Omental fat pad (tissue), 4 donors: ENCODE measurements around the gene KLHL7. TPM values are rescaled to one million over a fixed set of nuclear protein-coding genes. Genes with fewer than 3 reads are reported as not detected.

Experiments used
- ATAC-seq: fragments of 150-250 bp; one replicate; pipeline ENCODE4 v1.9.1; 2016; ENCODE audit warnings: mild to moderate bottlenecking, moderate library complexity; ENCODE audit not compliant: low FRiP score
- DNase-seq: peaks from one replicate; pipeline ENCODE4 v3.0.0-alpha.2; 2019; ENCODE audit warnings: low spot score
- total RNA-seq, 4 donors: library from RNA; depleted of rRNA; stranded (reverse); fragments of >200 nt; gene quantifications; one replicate each; pipeline ENCODE4 v1.1.0, GENCODE V29; 2016
- TF ChIP-seq, protein P1 (sequence below), 3 donors: fragments of 450-650 bp; IDR thresholded peaks; one replicate each; pipeline ENCODE4 v1.5.1; 2016 to 2017; ENCODE audit warnings: antibody characterized with exemption in 3 of 3, mild to moderate bottlenecking in 3 of 3, moderate library complexity in 2 of 3

KLHL7 gene
- total RNA-seq, 4 donors from 2014 or later = 19.3 to 51.7 (median 24.9) TPM

DNA sequence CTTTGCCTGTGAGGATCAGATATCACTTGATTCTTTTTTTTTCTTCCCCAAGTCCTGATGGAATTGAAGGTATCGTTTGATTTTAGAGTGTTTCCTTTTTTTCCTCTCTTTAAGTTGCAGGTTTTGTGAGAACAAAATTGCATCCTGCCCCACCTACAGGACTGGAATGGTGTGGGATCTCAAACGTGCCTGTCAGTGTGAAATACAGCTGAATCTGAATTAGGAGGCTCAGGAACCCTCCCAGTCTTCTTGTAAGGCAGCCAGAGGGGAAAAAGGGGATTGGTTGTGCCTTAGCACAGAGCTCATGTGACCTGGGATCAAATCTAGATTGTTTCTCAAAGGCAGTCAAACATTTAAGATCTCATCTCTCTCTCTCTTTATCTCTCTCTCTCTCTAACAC is 32.7 kb upstream of the KLHL7 start:
- TF ChIP-seq, protein P1, sequence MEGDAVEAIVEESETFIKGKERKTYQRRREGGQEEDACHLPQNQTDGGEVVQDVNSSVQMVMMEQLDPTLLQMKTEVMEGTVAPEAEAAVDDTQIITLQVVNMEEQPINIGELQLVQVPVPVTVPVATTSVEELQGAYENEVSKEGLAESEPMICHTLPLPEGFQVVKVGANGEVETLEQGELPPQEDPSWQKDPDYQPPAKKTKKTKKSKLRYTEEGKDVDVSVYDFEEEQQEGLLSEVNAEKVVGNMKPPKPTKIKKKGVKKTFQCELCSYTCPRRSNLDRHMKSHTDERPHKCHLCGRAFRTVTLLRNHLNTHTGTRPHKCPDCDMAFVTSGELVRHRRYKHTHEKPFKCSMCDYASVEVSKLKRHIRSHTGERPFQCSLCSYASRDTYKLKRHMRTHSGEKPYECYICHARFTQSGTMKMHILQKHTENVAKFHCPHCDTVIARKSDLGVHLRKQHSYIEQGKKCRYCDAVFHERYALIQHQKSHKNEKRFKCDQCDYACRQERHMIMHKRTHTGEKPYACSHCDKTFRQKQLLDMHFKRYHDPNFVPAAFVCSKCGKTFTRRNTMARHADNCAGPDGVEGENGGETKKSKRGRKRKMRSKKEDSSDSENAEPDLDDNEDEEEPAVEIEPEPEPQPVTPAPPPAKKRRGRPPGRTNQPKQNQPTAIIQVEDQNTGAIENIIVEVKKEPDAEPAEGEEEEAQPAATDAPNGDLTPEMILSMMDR (IDR thresholded peaks at IDR 0.05) = no peak
- DNase-seq = no peak
- no peak for ATAC-seq

- no peak for ATAC-seq
- TF ChIP-seq, protein P1 (IDR thresholded peaks at IDR 0.05) = no peak
Measured at GRCh38 chr7:23074443-23075261, 30.9 kb upstream of the KLHL7 start.

DNA sequence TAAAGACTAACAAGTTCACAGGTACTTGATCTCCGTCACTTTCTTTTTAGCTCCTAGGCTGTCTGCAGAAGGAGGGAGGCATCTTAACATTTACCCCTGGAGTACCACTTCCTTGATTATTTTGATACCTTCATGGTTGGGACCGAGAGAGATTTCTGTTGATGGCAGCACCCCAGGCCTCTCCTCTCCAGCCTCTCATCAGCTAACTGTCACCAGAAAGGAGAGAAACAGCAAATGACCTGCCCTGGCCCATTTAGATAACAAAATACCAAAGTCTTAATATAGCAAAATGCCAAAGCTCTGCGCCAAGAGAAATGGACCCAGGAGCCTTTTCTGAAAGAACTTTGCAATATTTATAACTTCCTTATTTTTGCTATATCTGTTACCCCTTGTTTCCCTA is 30.0 kb upstream of the KLHL7 start:
- TF ChIP-seq, protein P1 (IDR thresholded peaks at IDR 0.05) = no peak
- ATAC-seq = no peak
- no peak for DNase-seq

More at GRCh38 chr7:23074443-23075261, 30.9 kb upstream of the KLHL7 start:
- no peak for DNase-seq

DNA sequence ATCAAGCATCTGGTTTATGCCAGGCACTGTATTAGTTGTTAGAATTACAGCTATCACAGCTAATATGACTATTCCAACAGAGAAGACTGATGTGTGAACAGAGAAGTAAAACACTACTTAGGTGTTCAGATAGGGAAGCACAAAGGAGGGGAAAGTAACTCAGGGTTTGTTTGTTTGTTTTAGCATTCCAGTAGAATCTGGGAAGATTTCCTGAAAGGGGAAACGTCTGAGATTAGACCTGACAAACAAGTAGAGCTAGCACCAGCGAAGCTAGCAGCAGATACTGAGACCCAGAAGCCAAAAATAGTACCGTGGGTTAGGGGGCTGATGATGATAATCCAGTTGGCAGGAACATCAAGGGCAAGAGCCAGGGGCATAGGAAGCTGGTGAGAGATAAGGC is 28.8 kb upstream of the KLHL7 start:
- TF ChIP-seq, protein P1 (IDR thresholded peaks at IDR 0.05) = no peak
- DNase-seq = no peak
- ATAC-seq = no peak

- TF ChIP-seq, protein P1 (IDR thresholded peaks at IDR 0.05) = no peak
- no peak for ATAC-seq
- DNase-seq = no peak
Measured at GRCh38 chr7:23093111-23093510, 12.5 kb upstream of the KLHL7 start.

DNA sequence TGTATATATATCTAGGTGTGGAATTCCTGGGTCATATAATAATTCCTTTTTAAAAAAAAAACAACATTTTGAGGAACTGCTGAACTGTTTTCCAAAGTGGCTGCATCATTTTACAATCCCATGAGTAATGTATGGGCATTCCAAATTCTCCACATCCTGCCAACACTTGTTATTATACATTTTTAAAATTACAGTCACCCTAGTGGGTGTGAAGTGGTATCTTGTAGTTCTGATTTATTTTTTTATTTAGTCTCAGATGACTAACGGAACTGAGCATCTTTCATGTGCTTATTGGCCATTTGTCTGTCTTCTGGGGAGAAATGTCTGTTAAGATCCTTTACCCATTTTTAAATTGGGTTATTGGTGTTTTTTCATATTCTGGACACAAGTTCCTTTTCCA is 12.0 kb upstream of the KLHL7 start:
- TF ChIP-seq, protein P1 (IDR thresholded peaks at IDR 0.05) = no peak
- no peak for DNase-seq
- no peak for ATAC-seq
